LHCN-M2 (cell line): Measurements from ENCODE around the gene TAC1. TPM values are rescaled to one million over a fixed set of nuclear protein-coding genes. Genes with fewer than 3 reads are reported as not detected.

Source experiments
- total RNA-seq: library from RNA; depleted of rRNA; stranded (reverse); fragments of >200 nt; gene quantifications from 2 replicates; pipeline ENCODE4 v1.2.3, GENCODE V29; 2014; rRNA removed

Gene TAC1
- total RNA-seq, 1 experiment from 2014 or later = not detected

Other genes starting within 250 kb of the TAC1 start
- 15.8 and 19.9 TPM in 2 replicates for gene ASNS, start 140.3 kb downstream of the TAC1 start, total RNA-seq